ENCODE results near the gene CLCA2. TPM values are rescaled to one million over a fixed set of nuclear protein-coding genes. Genes with fewer than 3 reads are reported as not detected.

CLCA2 gene
- total RNA-seq, 1 donor from 2014 or later = not detected

DNA sequence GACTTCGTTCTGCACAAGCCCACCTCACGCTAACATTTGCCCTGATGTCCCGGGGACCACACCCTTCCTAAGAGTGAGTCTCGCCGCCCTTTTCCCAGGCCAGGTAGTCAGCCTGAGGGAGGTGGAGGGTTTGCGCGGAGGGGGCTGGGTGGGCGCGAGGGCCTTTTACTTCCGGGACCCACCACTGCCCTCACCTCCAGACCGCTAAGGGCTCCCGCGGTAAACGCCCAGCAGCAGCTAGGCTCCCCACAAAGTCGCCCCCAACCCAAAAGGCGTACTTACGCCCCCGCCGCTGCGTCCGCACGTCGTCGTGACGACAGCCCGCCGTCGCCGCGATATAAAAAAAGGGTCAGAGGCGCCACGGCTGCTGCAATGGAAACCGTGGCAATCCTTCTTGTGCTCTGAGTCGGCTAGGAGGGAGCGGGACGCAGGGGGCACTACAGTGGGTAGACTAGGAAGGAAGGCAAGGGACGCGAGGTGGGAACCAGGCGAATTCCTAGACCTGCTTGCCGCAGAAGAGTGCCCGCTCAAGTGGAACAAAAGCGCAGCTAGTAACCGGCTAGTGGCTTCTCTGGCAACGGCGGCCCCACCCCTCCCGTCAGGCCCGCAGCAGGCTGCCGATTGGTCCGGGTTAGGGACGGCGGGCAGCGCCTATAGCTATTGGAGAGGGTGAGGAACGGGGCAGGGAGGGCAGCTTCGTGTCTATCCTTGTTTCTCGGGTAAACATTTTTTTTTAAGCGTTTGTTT, 28.0 kb upstream of the CLCA2 start, which contains the start of gene ODF2L:
Gene ODF2L (minus strand): TSS at position 573 of the 747 bp plus-strand sequence. CDS start 9,296 bp downstream, outside the sequence.
- H3K36me3 ChIP-seq (ENCODE audit: control insufficient read depth, insufficient read depth, low read length) = no peaks in the 10 kb centered on the region
- TF ChIP-seq, protein P1, sequence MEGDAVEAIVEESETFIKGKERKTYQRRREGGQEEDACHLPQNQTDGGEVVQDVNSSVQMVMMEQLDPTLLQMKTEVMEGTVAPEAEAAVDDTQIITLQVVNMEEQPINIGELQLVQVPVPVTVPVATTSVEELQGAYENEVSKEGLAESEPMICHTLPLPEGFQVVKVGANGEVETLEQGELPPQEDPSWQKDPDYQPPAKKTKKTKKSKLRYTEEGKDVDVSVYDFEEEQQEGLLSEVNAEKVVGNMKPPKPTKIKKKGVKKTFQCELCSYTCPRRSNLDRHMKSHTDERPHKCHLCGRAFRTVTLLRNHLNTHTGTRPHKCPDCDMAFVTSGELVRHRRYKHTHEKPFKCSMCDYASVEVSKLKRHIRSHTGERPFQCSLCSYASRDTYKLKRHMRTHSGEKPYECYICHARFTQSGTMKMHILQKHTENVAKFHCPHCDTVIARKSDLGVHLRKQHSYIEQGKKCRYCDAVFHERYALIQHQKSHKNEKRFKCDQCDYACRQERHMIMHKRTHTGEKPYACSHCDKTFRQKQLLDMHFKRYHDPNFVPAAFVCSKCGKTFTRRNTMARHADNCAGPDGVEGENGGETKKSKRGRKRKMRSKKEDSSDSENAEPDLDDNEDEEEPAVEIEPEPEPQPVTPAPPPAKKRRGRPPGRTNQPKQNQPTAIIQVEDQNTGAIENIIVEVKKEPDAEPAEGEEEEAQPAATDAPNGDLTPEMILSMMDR (IDR thresholded peaks at IDR 0.05; ENCODE audit: insufficient read depth, low read length, poor library complexity, severe bottlenecking) = peak; percentile 1
- H3K4me3 ChIP-seq (ENCODE audit: low read depth, low read length) = peak within 1 kb of the TSS; percentile 96
- H3K27me3 ChIP-seq (ENCODE audit: control insufficient read depth, insufficient read depth, low read length) = no peaks in the 10 kb centered on the region
- peak; percentile 61 for DNase-seq (ENCODE audit: low read depth)

DNA sequence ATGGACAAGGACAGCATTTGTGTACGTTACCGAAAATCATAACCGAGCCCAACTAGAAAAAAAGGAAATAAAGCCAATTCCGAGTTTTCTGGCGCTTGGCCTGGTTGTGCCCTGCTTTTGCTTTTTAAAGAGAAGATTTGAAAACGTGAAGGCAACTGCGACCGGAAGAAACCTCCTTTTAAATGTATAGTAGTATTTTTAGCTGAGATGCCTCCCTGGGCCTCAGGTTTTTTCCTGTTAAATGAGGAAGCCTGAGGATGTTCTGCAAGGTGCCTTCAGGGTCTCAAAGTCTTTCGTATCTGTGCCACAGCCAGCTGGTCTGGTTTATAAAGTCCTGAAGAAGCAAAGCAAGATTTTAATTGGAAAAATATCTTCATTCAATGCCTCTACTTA, 27.5 kb upstream of the CLCA2 start:
- no peaks in the 10 kb centered on the region for H3K36me3 ChIP-seq (ENCODE audit: control insufficient read depth, insufficient read depth, low read length)
- TF ChIP-seq, protein P1 (IDR thresholded peaks at IDR 0.05; ENCODE audit: insufficient read depth, low read length, poor library complexity, severe bottlenecking) = no peak
- no peak for DNase-seq (ENCODE audit: low read depth)
- H3K27me3 ChIP-seq (ENCODE audit: control insufficient read depth, insufficient read depth, low read length) = no peaks in the 10 kb centered on the region
- peak overlapping the region; percentile 96 for H3K4me3 ChIP-seq (ENCODE audit: low read depth, low read length)

DNA sequence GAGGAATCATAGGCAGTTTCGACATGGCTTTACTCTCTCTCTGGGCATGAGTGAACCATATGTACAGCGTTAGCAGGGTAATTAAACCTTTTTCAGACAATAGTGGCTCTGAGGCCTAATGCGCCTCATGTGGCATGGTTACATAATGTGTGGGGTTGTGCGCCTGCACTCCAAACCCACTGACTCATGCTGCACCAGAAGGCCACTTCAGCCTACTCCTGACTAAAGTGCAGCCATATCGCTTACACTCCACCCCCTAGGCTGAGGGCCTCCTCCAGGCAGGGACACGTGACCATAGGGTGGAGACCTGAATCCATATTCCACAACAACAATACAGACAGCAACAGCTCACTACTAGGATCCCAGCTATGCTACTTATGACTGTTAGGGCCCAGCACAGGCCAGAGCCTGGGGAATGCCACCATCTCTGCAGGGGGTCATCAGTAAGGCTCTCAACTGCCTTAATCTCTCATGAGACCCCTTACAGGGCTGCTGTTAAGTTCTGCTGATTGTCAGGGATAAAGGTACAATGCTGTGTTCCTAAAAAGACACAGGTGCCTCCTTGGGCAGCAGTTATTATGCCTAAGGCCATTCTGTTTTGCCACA, 14.5 kb upstream of the CLCA2 start:
- no peak overlapping the region for H3K4me3 ChIP-seq (ENCODE audit: low read depth, low read length)
- TF ChIP-seq, protein P1 (IDR thresholded peaks at IDR 0.05; ENCODE audit: insufficient read depth, low read length, poor library complexity, severe bottlenecking) = no peak
- no peaks in the 10 kb centered on the region for H3K36me3 ChIP-seq (ENCODE audit: control insufficient read depth, insufficient read depth, low read length)
- no peak for DNase-seq (ENCODE audit: low read depth)
- H3K27me3 ChIP-seq (ENCODE audit: control insufficient read depth, insufficient read depth, low read length) = no peaks in the 10 kb centered on the region

DNA sequence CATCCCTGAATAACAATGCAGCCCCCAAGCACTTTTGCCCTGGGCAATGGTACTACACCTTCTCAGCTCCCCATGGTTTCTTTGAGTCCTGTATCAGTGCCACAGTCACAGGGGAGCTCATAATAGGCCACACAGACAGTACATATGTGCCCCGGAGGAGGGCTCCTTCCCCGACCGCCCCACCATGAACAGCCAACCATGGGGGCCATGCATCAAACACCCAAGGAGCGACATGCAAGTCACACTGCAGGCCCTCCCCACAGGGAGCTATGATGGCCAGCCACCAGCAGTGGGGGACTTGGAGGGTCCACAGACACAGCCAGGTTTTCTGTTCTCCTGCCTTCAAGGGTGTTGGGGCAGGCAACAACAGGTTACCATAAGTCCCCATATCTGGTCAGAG, 13.1 kb upstream of the CLCA2 start:
- Histone ChIP-seq H3K4me3 (ENCODE audit: low read depth, low read length) (no peak overlapping the region), H3K36me3 (ENCODE audit: control insufficient read depth, insufficient read depth, low read length) (no peaks in the 10 kb centered on the region), H3K27me3 (ENCODE audit: control insufficient read depth, insufficient read depth, low read length) (no peaks in the 10 kb centered on the region)
- TF ChIP-seq, protein P1 (IDR thresholded peaks at IDR 0.05; ENCODE audit: insufficient read depth, low read length, poor library complexity, severe bottlenecking) = no peak
- no peak for DNase-seq (ENCODE audit: low read depth)

DNA sequence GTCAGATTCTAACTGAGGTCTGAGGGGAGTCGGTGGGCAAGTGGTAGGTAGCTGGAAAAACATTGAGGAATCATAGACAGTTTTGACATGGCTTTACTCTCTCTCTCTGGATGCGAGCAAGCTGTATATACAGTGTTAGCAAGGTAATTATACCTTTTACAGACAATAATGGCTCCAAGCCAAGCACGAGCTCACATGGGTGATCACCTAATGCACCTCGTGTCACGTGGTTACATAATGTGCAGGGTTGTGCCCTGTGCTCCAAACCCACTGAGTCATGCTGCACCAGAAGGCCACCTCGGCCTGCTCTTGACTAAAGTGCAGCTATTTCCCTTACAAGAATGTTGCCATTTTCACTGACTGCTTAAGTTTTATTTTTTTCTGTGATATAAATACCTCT, 7.6 kb upstream of the CLCA2 start:
- Histone ChIP-seq H3K4me3 (ENCODE audit: low read depth, low read length) (no peak overlapping the region), H3K27me3 (ENCODE audit: control insufficient read depth, insufficient read depth, low read length) (no peaks in the 10 kb centered on the region), H3K36me3 (ENCODE audit: control insufficient read depth, insufficient read depth, low read length) (no peaks in the 10 kb centered on the region)
- no peak for DNase-seq (ENCODE audit: low read depth)
- TF ChIP-seq, protein P1 (IDR thresholded peaks at IDR 0.05; ENCODE audit: insufficient read depth, low read length, poor library complexity, severe bottlenecking) = no peak

All from kidney epithelial cell (primary cell).